ENCODE results near the gene CKS1B.

The CKS1B gene

DNA sequence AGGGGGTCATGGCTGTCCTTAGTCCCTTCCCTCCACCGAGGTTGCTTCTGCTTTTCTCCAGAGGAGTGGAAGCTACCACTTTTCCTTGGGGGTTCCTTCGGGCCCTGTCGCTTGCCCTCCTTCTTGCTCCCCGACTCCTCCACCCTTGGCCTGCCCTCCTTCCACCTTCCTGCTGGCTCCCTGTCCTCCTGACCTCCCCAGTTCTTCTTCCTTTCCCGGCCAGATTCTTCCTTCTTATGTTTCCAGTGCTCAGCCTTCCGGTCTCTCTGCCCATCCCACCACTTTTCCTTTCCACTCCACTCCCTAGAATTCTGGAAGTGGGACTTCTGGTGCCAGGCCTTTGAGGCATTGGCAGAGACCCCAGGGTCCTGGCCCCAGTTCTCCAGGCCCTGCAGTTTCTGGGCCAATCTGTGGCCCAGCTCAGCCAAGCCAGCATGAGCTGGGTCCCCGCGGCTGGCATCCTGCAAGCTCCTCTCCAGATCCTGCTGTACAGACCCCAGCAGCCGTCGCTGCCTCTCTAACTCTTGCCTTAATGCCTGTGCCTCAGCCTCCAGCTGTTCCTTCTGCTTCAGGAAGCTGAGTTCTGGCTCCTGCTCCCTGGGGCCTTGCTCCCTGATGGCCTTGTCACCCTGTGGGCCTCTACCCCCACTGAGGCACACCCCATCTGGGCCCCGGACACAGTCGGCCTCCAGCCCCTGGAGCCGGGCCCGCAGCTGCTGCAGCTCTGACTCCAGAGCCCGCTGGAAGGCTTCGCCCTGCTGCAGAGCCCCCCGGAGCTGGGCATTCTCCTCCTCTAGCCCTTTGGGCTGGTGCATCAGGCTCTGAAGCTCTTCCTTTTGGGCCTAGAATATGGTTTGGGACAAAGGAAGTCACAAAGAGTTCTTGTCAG, 28.3 kb upstream of the CKS1B start:
- DNase-seq, result no peak

DNA sequence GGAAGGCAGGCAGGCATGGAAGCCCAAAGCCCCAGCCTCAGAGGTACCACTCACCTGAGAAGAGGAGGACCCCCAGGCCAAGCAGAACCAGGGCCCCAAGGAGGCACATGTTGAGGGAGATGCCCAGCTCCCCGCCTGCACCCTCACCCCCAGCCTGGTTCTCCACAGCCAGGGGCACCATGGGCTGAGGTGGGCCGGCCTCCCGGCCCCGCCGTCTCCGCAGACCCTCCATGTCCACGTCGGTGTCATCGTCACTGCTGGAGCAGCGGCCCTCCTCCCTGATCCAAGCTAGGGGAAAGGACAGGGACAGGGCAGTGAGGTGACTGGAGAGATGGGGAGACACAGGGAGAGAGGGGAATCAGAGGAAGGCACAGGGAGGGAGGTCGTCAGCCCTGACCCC, 26.4 kb upstream of the CKS1B start:
- DNase-seq, result no peak

DNA sequence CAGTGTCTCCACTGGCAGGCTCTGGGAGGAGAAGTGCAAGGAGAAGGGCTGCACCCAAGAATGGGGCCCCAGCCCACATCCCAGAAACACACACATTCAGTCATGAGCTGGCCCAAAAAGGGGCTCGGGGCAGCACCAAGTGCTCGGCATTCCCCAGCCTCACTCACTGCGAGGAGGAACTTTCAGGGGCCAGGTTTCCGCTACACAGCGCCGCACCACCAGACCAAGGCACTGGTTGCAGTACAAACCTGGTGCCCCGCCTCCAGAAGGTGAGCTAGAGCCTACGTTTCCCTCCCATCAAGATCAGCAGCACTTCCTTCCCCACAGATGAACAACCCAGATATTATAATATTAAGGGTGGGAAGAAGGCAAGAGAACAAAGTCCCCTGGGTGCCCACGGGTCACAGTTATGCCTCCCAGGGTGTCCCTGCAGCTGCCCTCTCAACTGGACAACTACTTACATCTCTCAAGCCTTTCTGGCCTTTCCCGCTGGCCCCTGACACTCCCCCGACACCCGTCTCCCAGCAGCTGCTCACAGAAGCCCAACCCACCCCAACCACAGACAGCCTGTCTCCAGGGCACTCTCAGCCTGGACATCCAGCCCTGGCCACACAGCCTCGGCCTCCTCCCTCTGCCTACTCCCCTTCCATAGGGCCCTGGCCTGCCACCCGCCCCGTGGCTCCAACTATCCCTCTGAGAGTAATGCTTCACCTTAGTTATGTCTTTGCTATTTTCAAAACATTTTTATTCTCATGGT, 22.4 kb upstream of the CKS1B start:
- DNase-seq, result peak; percentile 72 to 80

DNA sequence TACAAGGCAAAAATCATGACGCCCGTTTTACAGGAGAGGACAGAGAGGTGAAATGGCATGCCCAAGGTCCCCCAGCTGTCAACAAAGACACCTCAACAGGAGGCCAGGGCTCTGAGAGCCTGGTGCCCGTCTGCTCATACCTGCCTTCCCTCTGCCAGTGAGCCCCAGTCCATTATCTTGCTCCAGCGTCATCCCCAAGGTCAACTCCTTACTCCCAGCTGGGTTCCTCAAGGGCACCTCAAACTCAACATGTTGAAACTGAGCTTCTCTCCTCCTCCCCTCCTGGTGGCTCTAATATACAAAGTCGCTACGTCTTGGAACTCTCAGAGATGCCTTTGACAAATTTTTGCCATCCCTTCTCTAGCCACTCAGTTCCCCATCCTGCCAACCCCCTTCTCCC, 21.8 kb upstream of the CKS1B start:
- no peak for DNase-seq

DNA sequence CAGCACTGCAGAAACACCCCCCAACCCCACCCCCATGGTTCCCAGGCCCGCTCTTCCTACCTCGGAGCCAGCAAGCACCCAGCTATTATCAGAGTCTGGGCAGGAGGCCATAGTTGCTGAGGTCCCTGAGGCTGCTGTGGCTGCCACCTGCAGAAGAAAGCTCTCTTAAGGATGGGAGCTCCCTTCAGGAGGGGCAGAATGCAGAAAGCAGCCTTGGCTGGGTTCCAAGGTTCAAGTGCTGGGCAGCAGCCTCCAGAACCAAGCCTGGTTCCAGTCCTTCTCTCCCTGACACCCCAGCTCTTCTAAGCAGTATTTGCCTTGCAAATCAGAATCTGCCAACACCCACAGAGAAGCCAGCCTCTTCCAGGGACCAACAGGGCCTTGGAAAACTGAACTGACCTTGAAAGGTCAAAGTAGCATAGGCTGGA, 20.9 kb upstream of the CKS1B start:
- no peak for DNase-seq

DNA sequence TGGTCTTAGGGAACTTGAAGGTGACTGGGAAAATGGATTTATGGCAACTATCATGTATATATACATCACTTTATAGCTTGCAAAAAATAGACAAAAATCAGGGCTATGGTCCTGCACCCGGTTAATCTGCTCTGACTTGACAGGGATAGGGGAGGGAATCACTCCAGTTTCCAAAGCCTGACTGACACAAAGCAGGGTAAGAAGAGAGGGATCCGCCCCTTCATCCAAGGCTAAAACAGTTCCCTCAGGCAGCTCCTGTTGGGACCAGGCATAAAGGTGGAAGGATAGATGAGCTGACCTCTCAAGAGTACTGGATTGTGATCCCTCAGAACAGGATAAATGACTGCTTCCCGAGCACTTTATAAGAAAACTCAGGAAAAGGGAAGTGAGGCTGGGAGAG, 19.9 kb upstream of the CKS1B start:
- no peak for DNase-seq

DNA sequence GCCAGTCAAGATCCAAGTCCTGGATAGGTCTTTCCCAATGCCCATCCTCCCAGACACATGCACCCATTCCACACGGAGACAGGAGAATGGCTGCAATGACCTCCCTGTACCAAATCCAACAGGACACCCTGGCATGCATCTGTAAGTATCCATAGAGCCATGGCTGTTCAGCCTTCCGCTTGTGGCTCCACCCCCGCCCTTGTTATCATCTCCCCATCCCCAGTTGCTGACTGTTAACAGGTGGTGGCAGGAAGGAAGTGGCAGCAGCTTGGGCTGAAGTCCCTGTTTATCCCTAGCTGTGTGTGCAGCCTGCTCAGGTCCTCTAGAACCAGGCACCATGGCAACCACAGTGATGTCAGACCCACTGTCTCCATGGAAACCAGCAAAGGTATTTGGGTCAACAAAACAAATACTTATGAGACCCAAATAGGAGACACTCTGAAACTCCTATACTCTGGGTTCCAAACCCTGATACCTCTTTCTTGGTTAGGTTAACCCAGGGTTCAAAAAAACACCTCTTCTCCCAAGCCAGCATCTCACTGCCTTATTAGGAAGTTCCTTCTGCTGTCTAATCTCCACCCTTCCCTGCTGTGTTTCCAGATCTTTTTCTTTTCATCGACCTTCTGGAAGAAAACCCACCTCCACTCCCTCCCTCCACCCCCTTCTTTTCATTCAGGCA, 19.3 kb upstream of the CKS1B start:
- DNase-seq, result peak; percentile 98

DNA sequence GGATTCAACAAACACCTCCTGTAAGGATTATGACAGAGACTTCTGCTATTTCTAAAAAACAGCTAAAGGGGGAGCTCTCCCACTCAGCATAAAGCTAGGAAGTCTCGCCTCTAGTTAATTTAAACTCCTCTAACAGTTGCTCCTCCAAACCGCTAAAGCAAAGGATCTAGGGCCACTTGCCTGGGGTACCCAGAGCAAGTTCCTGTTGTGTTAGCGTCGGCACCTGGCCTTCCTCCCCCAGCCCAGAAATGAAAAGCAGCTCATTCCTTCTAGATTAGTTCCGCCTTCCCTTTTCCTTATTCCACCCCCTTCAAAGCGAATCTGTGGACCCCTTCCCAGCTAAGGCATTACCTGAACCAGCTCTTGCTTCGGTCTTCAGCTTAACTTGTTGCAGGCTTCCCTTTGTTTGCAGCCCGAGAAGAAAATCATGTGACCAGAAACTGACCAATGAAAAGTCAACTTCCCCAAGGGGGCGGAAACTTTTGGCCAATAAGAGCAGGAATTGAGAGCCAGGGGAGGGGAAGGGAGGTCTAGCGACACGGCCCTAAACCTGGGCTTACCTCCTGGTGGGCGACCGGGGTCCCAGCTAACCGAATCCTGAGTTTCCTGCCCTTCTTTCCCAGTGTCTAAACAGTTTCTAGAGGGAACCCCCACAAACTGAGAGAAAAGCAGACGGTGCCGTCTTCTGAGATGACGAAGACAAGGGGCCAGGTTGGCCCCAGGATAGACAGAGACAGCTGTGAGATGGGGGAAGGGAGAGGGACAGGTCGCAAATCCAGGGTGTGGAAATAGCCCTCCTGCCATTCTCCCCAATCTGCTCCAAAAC, 18.6 kb upstream of the CKS1B start, which contains the start of gene PBXIP1:
PBXIP1 (minus strand) TSS at position 382 of the 826 bp plus-strand sequence. CDS start 2,378 bp downstream, outside the sequence.
- peak; percentile 91 to 96 for DNase-seq

DNA sequence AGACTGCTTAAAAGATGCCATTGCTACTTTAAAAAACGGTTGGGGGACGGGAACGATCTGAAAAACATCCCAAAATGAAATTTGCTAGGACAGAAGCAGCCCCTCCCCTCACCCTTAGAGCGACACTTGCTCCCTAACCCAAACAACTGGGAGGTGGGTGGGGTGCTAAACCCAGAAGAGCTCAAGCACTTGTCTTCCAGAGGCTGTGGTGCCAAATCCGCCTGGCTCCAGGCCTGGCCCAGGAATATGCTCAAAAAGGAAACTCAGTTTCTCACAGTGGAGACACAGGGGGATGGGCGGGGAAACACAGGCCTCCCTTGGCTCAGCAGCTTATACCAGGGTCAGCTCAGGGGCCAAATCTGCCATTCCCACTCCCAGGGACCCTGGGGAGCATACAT, 17.9 kb upstream of the CKS1B start:
- DNase-seq, result no peak

DNA sequence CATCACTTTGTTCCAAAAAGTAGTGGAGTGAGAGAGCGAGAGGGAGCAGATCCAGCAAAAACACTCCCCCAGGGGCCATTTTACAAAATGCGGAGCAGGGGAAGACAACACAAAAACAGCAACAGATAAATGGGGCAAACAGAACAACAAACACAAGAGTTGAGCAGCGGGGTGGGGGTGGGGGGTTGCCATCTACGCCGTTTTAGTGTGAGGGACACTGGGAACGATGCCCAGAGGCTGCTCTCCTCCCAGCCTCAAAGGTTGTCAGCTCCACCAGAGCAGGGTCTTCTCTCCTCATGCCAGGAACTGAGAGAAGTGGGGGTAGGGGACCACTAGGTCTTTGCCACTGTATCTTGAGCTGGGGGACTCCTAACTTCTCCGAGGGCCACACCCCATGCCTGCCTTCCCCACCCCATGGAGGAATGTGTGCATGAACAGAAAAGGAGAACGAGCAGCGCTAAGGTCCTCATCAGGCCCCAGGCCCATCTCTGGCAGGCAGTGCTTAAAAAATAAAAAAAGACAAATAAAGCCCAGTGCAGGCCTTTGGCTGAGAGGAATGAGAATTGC, 17.3 kb upstream of the CKS1B start:
- DNase-seq, result no peak

DNA sequence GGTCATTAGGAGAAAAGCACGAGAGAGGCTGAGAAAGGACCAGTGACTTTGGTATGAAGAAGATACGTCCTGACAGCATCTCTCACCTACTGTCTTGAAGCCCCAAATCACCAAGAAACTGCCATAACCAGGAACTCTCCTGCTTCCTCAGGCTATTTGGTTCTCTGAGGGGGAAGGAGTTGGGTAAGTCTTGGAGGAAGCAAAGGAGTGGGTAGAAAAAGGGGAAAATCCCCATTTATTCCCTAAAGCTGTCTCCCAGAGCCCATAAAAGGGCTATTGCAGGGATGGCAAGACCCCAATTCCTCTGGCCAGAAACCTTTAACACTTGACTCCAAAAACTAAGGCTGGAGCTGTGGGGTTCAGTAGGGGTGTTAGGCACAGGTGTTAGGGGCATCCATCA, 16.4 kb upstream of the CKS1B start:
- no peak for DNase-seq

DNA sequence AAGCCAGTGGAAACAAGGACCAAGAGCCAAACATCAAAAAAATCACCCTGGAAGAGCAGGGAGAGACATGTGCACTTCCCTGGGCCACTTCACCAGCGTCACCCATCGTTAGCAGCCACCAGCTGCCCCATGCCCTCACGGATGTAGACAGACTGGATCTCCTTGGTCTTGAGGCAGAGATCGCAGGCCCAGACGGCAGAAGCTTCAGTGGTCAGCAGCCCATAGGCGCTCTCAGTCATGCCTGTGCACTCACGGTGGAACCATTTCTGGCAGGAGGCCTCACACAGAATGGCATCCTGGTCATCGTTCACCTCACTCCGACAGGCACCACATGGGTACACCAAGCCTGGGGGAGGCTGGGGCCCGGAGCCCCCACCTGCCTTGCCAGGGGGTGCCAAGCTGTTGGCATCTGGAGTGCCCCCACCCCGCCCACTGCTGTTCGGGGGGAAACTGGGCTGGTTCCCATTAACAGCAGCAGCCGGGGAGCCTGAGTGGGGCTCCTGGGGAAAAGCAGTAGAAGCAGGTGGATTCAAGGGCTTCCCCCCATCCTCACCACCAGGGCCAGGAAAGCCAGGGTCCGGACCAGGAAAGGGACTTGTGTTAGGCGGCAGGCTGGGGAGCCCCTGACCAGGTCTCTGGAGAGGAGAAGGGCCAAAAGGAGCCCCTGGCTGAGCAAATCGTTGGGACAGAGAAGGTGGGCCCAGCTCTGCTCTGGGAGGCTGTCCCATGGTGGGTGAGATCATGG, 15.6 kb upstream of the CKS1B start:
- no peak for DNase-seq

DNA sequence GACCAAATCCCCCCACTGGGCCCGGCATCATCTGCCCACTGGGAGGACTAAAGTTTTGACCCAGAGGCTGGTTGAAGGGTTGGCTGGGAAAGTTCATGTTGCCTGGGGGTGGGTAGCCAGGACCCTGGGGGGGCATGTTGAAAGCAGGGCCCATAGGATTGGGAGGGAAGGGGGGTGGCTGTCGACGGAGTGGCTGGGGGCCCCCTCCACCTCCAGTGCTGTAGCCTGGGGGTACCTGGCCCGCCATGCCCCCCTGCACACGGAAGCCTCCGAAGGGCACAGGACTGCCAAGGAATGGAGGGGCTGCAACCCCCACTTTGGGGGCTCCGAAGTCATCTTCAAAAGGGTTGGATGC, 15.1 kb upstream of the CKS1B start:
- no peak for DNase-seq

DNA sequence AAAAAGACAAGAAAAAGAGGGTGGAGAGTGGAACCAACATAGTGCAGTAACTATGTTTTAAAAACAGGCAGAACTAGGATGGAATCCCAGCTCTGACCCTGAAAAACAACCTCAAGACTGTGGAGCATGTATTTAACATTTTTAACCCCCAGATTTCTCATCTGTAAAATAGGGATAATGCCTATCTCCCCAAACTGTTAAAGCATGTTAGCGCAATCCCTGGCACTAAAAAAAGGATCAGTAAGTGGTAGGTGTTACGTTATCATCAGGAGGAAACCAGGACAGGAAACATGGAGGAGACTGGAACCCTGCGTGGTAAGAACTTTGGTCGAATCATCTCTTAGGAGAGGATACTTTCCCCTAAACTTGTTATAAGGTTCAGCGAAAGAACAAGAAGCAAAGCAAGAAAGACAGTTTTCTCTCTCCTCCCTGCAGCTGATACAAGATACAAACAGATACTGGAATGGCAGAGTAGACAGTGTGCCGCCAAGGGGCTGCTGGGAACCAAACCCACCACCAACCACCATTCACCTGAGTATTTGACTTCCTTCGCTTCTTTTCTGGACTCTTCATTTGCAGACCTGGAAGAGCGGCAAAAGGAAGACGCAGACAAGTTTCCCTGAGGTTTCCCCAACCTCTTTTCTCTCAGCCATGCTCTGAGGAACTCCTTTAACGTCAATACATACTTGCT, 13.9 kb upstream of the CKS1B start:
- DNase-seq, result no peak

DNA sequence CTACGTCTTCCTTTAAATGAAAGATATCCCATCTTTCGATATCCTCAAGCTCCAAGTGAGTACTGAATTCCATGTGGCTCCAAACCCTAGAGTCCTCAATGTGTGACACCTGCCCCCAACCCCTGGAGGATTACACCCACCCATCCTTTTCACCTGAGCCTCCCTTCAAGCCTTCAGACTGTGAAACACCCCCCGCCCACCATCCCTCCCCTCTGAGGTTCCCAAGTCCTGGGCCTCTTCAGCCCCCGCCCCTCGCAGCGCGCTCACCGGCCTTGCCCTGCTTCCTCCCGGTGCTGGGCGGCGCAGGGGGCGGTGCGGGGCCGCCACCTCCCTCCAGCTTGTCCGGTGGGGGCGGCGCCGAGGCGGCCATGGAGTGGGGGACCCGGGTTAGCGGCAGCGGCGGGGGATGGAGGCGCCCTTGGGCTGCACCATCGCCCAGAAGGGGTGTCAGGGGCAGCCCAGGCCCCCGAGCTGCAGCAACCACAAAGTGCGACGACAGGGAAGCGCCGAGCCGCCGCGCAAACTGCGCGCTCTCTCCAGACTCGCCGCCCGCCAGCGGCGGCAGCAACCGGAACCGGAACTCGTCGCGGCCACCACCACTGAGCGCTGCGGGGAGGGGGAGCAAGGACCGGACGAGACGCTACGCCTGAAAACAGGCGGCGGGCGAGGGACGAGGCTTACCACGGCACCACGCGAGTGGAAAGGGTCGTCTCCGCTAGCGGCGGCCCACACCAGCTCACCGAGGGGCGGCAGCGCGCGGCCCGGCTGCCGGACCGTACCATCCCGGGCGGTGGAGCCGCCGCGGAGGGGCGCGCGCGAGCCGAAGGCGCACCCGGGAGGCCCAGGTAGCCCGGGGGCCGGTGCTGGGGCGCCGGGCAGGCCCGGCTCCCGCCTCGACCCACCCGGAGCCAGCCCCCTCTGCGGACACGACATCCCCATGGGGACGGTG, 13.0 kb upstream of the CKS1B start, which contains the start of gene PYGO2:
PYGO2 (minus strand) TSS at position 576 of the 949 bp plus-strand sequence; CDS start at position 370, 206 bp downstream.
- peak; percentile 82 to 84 for DNase-seq

DNA sequence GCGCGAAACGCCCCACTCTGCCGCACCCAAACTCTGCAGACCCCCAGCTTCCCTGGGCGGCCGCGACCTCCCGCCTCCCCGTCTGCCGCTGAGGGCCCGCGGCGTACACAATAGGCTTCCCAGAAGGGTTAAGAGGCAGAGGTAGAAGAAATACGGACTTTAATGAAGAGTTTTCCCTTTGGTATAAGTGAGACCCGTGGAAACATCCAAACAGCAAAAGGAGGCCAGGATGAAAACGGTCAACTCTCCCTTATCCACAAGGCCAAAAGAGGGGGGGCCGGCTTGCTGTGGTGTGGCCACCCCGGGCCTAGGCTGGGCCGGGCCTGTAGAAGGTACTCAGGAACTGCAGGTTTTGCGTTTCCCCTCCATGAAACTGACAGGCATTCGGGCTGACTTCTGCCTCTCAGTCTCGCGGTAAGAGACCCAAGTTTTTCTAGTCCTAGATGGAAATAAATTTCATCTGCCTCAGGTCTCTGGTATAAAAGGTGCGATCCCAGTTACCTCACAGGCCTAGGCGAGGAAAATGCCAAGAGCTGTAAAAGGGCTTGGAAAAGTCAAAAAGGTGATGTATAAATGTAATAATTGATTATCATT, 12.2 kb upstream of the CKS1B start:
- no peak for DNase-seq

DNA sequence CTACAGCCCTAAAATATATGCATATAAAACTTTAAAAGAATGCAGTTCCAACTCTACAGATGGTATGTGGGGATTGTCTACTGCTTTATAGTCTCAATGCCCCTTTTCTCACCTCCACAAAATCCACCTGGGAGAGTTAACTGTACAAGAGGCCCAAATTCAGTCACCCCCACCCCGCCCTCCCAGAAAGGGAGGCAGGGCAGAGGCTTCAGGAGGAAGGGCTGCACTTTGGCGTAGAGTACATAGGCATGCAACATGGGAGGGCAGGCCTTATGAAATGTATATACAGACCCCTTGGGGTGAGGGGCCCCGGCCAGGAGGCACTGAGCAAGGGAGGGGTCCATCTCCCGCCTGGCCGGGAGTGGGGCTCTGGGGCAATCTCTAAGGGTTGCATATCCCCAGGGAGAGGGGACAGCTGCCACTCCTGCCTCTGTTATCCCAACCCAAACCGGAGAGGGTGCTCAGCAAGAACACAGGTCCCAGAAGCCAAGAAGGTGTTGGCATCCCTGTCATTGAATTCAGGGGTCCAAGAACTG, 11.6 kb upstream of the CKS1B start:
- DNase-seq, result no peak

DNA sequence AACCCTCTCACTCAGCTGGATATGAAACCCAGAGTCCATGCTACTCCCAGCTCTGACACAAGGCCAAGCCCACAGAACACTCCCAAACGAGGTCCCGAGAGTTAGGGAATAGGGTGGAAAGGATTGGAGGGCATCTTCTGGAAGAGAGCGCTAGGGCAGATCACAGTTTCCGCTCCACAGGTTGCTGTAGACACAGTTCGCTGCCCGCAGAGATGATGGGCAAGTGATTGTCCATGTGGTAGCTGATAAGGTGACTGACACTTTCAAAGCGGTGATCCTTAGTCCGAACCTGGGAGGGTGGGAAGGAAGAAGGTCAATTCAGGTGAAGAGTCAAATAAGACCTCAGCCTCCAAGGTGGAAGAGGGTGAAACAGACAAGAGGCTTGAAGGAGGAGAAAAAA, 10.8 kb upstream of the CKS1B start:
- no peak for DNase-seq

DNA sequence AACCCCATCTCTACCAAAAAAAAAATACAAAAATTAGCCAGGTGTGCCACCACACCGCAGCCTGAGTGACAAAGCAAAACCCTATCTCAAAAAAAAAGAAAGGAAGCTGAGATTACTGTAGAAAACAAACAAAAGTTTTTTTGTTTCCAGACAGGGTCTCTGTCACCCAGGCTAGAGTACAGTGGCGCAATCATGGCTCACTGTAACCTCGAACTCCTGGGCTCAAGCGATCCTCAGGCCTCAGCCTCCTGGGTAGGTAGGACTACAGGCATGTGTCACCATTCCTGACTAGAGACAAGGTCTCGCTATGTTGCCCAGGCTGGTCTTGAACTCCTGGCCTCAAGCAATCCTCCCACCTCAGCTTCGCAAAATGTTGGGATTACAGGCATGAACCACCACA, 10.1 kb upstream of the CKS1B start:
- DNase-seq, result no peak

Data from CD4-positive, alpha-beta T cell treated with Interleukin-1 beta for 1 hour (primary cell).